Measurements from ENCODE around the gene ARHGEF26.

ARHGEF26 gene

GRCh38 chr3:154170300-154170699 lies 49.1 kb downstream of the ARHGEF26 start:
- TF ChIP-seq MYC (IDR thresholded peaks at IDR 0.05; ENCODE audit: low read depth, low read length) (no peak), MAX (IDR thresholded peaks at IDR 0.05; ENCODE audit: low read depth, low read length) (no peak), CTCF (IDR thresholded peaks at IDR 0.05; ENCODE audit: low read depth, low read length) (no peak), POLR2A (IDR thresholded peaks at IDR 0.05; ENCODE audit: extremely low read depth, insufficient read length) (no peak)
- no peak for DNase-seq (ENCODE audit: low read depth)
- no peak overlapping the region for H3K4me3 ChIP-seq (ENCODE audit: low read depth, low read length)

GRCh38 chr3:154175041-154175440 lies 53.9 kb downstream of the ARHGEF26 start:
- DNase-seq (ENCODE audit: low read depth), result no peak
- TF ChIP-seq POLR2A (IDR thresholded peaks at IDR 0.05; ENCODE audit: extremely low read depth, insufficient read length) (no peak), MAX (IDR thresholded peaks at IDR 0.05; ENCODE audit: low read depth, low read length) (no peak), CTCF (IDR thresholded peaks at IDR 0.05; ENCODE audit: low read depth, low read length) (no peak), MYC (IDR thresholded peaks at IDR 0.05; ENCODE audit: low read depth, low read length) (no peak)
- H3K4me3 ChIP-seq (ENCODE audit: low read depth, low read length), result no peak overlapping the region

DNA sequence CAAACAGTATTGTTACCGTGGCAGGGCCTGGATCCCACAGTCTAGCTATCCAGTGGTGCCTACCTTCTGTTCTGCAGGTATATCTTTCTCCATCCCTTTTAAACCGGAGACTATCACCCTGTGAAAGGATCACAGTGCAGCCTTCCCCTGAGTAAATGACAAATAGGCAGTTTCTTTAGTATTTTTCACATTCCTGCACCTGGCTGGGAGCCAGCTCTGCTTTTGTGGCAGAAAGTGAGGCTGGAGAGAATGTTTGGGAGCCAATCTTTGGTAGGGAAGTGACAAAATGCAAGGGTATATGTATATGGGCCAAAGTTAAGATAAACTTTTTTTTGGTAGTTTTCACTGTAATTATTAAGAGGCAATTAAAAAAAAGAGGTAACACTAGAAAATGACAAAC lies 54.8 kb downstream of the ARHGEF26 start:
- TF ChIP-seq POLR2A (IDR thresholded peaks at IDR 0.05; ENCODE audit: extremely low read depth, insufficient read length) (no peak), CTCF (IDR thresholded peaks at IDR 0.05; ENCODE audit: low read depth, low read length) (no peak), MYC (IDR thresholded peaks at IDR 0.05; ENCODE audit: low read depth, low read length) (no peak), MAX (IDR thresholded peaks at IDR 0.05; ENCODE audit: low read depth, low read length) (no peak)
- no peak for DNase-seq (ENCODE audit: low read depth)
- no peak overlapping the region for H3K4me3 ChIP-seq (ENCODE audit: low read depth, low read length)

- H3K4me3 ChIP-seq (ENCODE audit: low read depth, low read length), result no peak overlapping the region
- DNase-seq (ENCODE audit: low read depth), result no peak
- no peak for TF ChIP-seq MYC (IDR thresholded peaks at IDR 0.05; ENCODE audit: low read depth, low read length)
- no peak for TF ChIP-seq POLR2A (IDR thresholded peaks at IDR 0.05; ENCODE audit: extremely low read depth, insufficient read length)
- no peak for TF ChIP-seq MAX (IDR thresholded peaks at IDR 0.05; ENCODE audit: low read depth, low read length)
- TF ChIP-seq CTCF (IDR thresholded peaks at IDR 0.05; ENCODE audit: low read depth, low read length), result no peak
Measured at GRCh38 chr3:154177406-154177805, 56.2 kb downstream of the ARHGEF26 start.

DNA sequence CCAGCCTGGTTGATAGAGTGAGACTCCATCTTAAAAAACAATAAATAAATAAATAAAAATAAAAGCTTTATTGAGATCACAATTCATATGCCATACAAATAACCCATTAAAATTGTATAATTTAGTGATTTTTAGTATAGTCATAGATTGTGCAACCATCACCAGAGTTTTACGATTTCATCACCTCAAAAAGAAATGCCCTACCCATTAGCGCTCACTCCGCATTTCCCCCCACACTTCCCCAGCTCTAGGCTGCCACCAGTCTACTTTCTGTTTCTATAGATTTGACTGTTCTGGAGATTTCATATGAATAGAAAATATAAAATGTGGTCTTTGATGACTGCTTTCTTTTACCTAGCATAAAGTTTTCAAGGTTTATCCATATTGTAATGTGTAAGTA lies 57.0 kb downstream of the ARHGEF26 start:
- H3K4me3 ChIP-seq (ENCODE audit: low read depth, low read length), result no peak overlapping the region
- no peak for TF ChIP-seq MYC (IDR thresholded peaks at IDR 0.05; ENCODE audit: low read depth, low read length)
- no peak for TF ChIP-seq MAX (IDR thresholded peaks at IDR 0.05; ENCODE audit: low read depth, low read length)
- TF ChIP-seq POLR2A (IDR thresholded peaks at IDR 0.05; ENCODE audit: extremely low read depth, insufficient read length), result no peak
- no peak for TF ChIP-seq CTCF (IDR thresholded peaks at IDR 0.05; ENCODE audit: low read depth, low read length)
- DNase-seq (ENCODE audit: low read depth), result peak; percentile 11
